Stimulated activated CD4-positive, alpha-beta T cell treated with anti-CD3 and anti-CD28 coated beads, TNF-alpha, amount 100 ng/mL, for 48 hours (primary cell): ENCODE results near the gene OSBPL9.
"Not testable (repeated sequence)": the region's sequence is repeated elsewhere in the genome, so short reads cannot be mapped to it uniquely, and the experiment has no call there.

ENCODE experiments used
- DNase-seq, 3 donors: peaks; one replicate each; pipeline ENCODE4 v3.0.0-alpha.2; 2020; ENCODE audit warnings: low read depth in 3 of 3

OSBPL9 gene

DNA sequence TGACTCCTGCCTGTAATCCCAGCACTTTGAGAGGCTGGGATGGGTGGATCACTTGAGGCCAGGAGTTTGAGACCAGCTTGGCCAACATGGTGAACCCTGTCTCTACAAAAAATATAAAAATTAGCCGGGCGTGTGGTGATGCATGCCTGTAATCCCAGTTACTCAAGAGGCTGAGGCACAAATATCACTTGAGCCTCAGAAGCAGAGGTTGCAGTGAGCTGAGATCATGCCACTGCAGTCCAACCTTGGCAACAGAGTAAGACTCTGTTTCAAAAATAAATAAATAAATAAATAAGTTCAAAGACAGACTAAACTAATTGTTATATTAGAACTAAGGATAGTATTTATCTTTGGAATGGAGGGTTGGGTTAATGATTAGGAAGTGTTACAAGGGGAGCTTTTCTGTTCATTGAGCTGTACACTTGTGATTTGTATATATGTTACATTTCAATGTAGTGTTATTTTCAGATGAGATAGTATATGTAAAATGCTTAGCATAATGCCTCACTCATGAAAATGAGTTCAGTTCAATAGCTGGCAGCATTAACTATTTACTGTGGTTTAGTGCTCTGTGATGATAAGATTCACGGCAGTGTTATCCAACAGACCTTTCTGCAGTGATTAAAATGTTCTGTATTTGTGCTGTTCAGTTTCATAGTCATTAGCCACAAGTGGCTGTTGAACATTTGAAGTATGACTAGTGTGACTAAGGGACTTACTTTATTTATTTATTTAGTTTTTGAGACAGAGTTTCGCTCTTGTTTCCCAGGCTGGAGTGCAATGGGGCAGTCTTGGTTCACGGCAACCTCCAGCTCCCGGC is 47.7 kb downstream of the OSBPL9 start:
- DNase-seq = no peak

DNA sequence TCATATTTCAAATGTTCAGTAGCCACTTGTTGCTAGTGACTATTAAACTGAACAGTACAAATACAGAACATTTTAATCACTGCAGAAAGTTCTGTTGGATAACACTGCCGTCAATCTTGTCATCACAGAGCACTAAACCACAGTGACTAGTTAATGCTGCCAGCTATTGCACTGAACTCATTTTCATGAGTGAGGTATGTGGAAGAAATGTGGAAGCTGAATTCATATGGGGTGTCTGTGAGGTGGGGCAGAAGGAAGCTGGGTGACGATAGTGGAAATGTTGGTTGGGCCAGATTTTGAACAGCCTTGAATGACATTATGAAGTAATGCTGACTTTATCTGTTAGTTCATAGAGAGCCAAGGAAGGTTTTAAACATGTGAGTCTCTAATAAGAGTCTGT is 49.6 kb downstream of the OSBPL9 start:
- DNase-seq = no peak

DNA sequence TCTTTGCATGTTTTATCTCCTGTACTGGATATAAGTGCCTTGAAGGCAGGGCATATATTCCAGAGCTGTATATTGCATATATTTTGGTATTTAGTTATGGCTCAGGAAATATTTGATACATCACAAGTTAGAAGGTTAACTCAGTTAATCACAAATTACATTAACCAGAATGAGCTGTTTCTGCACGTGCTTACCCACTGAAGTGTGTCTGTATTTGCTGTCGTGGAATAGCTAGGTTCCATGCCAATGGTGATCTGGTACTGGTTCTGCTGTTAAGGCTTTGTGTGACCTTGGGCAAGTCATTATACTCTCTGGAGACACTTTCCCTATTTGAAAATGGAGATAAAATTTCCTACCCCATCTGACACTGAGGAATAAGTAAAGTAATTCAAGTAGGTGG is 50.7 kb downstream of the OSBPL9 start:
- no peak for DNase-seq

DNA sequence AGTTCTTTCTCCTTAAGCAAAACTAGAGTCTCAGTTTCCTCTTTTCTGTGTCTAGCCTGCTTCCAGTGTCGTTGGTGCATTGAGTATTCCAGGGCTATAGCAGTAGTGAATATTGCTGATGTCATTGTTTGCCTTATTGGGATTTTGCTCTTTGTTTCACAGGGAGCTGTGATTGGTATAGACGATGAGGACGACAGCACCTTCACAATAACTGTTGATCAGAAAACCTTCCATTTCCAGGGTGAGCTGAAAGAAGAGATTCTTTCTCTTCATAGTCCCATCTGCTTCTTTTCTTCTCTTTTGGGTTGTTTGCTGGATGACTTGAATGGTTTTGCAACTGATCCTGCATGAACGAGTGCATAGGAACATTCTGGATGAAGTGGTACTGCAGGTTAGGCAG is 52.4 kb downstream of the OSBPL9 start:
- DNase-seq = no peak

DNA sequence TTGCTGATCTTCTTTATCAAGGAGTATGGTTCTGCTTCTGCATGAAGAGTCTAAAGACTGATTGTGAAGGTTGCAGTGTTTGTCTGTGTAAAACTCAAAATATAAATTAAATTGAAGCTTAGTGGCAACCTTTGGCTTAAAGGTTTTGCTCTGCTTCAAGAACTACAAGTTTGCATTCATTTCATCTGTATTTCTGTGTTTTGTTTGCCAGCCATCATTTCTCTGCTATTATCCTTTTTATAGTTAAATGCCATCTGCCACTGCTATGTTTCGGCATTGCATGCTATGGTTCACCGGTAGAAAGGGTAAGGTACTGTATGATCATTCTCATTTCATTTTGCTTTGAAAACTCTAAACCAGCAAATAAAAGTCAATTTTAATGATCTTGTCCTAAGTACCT is 52.9 kb downstream of the OSBPL9 start:
- no peak for DNase-seq

DNA sequence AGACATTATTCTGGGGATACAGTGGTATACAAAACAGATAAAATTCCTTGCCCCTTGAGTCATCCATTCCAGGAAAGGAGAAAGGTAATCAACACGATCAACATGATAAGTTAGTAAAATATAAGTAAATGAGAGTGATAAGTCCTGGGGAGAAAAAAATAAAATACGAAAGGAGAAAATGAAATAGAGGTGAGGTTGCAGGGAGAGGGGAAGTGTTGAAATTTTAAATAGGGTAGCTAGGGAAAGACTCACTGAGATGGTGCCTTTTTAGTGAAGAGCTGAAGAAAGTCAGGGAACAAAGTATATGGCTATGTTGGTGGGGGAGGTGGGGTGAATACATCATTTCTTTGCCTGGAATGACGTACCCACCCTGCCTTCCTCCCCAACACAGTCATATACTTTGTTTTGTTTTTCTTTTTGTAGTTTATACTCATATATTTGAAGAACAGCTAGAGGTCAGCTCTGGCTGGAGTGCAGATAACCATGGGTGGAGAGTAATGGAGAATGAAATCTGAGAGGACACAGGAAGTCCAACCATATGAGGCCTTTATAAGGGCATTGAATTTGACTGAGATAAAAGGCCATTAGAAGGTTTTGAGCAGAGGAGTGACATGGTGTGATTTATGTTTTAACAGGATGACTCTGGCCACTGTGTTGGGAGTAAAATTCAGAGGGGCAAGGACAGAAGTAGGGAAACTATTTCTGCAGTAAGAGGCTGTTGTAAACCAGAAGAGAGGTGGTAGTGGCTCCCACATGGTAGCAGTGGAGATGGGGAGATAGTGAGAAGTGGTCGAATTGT is 54.8 kb downstream of the OSBPL9 start:
- no peak for DNase-seq

DNA sequence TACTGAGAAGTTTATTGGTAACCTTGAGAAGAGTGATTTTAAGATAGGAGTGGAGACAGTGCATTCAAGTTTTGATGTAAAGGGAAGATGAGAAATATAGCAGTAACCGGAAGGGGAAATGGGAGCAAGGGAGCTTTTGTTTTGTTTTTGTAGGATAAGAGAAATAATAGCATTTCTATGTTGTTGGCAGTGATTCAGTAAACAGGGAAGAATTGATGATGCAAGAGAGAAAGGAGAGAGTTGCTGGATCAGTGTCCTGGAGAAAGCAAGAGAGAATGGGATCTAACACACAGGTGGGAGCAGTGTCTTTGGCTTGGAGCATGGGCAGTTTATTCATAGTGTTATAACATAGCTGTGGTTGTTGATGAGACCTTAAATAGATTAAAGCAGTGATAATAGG is 56.4 kb downstream of the OSBPL9 start:
- no peak for DNase-seq

DNA sequence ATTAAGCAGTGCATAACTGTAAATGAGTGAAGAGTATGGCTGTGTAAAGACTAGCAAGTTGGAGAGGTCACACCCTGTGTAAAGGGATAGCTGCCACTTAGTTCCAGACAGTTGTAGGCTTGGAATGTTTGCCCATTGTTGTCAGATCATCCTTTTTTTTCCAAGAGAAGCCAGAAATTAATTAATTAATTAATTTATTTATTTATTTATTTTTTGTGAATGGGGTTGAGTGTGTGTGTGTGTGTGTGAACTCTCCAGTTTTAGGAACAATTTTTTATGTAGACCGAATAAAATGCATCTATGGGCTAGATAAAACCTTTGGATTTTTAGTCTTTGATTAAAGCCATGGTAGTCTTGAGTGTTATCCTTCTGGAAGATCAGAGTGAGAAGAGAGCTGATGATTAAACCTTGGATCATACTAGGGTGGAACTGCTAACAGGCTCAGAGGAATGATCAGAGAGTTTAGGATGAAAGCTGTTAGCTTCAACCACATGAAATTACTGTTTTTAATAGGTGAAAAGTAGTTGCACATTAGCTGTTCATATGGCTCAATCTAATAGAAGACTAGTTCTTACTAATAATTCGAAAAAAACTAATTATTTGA is 58.4 kb downstream of the OSBPL9 start:
- no peak for DNase-seq

DNA sequence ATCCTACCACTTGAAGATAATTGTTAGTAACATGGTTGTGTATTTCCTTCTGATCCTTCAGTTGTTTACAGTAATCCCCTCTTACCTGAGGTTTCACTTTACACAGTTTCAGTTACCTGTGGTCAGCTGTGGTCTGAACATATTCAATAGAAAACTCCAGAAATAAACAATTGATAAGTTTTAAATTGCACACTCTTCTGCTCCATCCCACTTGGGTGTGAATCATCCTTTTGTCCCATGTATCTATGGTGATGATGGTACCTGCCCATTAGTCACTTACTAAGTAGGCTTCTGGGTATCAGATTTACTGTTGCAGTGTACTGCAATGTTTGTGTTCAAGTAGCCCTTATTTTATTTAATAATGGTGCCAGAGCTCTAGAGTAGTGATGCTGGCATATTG is 62.5 kb downstream of the OSBPL9 start:
- DNase-seq = no peak

DNA sequence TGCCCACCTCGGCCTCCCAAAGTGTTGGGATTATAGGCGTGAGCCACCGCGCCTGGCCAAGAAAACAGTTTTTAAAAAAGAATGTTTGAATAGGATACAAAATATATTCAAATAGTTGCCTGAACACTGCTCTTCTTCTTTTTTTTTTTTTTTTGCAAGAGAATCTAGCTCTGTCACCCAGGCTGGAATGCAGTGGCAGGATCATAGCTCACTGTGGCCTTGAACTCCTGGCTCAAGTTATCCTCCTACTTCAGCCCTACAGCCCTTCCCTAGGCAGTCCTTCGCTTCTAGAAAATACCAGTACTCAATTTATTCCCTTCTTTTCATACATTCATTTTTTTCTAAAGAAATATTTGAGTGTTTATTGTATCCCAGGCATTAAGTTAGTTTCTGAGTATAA is 67.9 kb downstream of the OSBPL9 start:
- DNase-seq = no peak

DNA sequence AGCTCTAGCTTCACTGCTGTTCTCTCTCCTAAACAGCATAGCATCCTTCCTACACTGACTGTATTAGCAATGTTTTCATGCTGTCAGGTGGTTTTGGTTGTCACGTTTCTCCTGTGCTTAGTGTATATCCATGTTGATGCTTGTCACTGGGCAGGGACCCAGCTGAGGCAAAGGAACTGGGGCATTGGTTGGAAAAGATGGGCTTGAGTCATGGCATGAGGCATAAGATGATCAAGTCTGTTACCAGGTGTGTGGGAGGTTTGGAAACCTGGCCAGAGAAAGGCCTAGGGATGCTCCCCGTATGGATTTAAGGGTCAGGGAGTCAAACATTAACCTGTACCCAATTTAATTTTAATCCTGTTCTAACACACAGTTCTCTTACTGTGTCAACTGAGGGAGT is 69.6 kb downstream of the OSBPL9 start:
- no peak for DNase-seq

DNA sequence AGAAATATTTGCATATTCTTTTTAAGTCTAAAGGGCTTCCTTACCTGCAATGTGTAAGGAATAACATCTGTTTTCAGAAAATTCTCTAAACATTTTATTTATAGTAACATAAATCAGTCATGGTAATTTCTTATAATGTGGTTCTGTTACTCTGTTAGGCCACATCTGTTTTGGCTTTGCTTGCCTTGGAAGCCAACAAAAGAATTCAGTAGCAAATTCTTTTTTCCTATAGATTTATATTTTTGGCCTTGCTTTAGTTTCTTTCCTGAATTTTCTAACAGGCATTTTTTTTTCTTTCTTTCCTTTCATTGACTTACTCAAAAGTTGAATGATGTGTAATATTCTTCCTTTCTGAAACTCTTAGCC is 72.2 kb downstream of the OSBPL9 start:
- DNase-seq = no peak

DNA sequence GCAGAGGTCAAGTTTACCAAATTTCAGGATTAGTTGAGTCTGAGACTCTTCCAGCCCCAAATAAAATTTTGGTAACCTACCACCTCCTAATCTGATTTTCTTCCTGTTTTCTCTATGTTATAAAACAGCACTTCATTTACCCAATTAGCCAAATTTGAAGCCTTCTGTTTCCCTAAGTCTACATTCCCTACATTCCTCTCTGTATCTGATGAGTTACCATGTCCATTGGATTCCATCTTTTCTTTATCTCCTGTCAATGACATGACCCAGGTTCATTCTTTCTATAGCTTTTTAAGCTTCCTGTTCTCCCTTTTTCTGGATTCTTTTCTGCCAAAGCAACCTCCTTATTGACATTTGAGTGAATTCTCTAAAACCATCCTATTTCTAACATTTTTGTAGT is 72.8 kb downstream of the OSBPL9 start:
- no peak for DNase-seq

DNA sequence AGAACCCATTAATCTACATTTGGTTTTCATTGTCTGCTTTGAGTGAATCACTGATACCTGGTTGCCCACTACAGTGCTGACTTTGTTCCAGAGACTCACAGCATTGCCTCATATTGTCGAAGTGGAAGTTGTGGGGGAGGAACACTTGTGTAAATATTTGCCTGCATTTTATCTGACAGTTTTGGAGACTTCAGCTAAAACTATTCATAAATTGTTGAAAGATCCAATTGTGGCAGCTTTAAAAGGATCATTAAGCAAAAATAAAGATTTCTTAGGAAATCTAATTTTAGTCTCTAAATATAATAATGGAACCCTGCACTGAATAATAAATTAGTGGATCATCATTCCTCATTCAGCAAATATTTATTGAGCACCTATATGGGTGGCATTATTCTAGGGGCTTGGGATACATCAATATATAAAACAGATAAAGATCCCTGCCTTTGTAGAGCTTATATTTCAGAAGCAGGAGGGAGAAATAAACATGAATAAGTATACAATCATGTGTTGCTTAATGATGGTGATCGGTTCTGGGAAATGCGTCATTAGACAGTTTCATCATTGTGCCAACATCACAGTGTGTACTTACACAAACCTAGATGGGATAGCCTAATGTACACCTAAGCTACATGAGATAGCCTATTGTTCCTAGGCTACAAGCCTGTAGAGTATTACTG is 73.5 kb downstream of the OSBPL9 start:
- no peak for DNase-seq

DNA sequence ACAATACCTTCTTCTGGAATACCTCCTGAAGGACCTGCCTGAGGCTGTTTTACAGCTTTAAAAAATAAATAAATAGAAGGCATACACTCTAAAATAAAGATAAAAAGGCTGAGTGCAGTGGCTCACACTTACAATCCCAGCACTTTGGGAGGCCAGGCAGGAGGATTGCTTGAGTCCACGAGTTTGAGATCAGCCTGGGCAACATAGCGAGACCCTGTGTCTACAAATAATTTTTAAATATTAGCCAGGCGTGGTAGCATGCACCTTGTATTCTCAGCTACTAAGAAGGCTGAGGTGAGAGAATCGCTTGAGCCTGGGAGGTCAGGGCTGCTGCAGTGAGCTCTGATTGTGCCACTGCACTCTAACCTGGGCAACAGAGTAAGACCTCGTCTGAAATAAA is 75.0 kb downstream of the OSBPL9 start:
- no peak for DNase-seq

DNA sequence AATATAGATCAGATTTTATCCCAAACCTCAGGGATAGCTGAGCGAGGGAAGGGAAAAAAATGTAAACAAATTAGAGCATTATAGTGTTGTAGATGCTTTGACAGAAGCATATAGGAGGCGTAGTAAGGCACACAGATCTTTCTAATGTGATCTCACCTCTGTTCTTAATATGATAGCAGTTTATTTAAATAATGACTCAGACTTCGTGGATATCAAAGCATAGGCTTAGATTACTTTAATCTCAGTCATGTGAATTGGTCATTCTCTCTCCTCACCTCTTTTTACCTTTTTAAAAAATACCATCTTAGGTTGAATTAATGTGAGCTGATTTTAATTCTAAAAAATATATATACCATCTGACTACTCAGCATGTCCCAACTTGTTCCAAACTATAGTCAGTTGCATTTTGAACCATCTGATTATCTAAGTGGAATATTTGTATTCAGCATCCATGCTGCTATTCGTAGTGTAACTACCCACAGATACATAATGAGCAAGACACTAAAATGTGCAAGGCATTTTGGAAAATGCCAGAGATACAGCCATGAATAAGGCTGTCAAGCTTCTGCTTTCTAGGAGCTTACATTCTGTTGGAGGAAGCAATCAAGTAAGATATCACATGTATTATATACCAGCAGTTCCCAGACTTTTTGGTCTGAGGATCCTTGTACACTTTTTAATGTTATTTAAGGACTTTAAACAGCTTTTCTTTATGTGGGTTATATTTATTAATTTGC is 76.7 kb downstream of the OSBPL9 start:
- no peak for DNase-seq

DNA sequence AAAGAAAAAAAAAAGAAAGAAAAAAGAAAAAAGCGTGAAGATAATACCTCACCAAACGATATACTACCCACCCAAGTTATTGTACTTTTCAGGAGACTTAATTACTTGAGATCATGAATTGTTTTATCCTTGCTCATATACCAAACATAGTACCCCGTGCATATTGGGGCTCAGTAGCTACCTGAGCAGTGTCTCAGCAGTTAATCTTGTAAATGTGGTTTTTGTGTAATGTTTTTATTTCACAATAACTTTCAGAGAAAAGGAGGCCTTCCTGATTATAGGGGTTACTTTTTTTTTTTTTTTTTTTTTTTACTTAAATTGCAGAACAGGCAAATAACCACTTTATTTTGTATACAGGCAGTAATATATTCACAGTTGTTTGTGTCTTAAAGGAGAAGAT is 80.3 kb downstream of the OSBPL9 start:
- DNase-seq = no peak

DNA sequence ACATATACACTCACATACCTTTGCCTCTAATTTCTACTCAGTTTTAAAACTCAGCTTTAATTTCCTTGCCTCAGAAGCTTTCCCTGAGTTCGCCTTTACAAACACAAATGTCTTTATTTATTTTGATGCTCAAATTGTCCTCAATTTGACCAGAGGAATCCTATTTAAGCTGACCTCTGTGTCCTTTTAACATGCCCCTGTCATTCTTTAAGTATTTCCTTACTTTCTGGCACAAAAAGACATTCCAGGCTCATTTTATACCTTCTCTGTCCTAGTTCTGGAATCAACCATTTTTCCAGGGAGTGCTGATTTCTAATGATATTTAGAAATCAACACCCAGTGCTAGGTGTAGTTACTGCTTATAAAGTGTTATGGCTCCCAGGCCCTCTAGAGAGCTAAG is 82.5 kb downstream of the OSBPL9 start:
- DNase-seq = no peak

DNA sequence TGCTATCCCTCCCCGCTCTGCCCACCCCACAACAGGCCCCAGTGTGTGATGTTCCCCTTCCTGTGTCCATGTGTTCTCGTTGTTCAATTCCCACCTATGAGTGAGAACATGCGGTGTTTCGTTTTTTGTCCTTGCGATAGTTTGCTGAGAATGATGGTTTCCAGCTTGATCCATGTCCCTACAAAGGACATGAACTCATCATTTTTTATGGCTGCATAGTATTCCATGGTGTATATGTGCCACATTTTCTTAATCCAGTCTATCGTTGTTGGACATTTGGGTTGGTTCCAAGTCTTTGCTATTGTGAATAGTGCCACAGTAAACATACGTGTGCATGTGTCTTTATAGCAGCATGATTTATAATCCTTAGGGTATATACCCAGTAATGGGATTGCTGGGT is 84.9 kb downstream of the OSBPL9 start:
- DNase-seq = not testable (repeated sequence)

DNA sequence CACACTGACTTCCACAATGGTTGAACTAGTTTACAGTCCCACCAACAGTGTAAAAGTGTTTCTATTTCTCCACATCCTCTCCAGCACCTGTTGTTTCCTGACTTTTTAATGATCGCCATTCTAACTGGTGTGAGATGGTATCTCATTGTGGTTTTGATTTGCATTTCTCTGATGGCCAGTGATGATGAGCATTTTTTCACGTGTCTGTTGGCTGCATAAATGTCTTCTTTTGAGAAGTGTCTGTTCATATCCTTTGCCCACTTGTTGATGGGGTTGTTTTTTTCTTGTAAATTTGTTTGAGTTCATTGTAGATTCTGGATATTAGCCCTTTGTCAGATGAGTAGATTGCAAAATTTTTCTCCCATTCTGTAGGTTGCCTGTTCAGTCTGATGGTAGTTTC is 85.3 kb downstream of the OSBPL9 start:
- DNase-seq = not testable (repeated sequence)

DNA sequence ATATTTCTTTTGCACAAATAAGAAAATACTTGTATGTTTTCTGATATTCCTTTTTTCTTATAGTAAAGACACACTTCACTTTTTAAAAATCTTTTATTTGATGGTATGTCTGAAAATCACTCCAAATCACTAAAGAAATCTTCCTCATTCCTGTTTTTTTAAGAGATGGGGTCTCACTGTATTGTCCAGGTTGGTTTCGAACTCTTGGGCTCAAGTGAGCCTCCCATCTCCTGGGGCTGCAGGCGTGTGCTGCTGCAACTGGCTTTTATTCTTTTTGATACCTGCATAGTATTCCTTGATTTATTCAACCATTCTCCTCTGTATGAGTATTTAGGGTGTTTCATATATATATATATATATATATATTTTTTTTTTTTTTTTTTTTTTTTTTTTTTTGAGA is 88.1 kb downstream of the OSBPL9 start:
- DNase-seq = no peak
